ENCODE results near the gene GRPEL2.

GRCh38 chr5:149303210-149303609, 42.1 kb upstream of the GRPEL2 start:
- TF ChIP-seq JUNB (IDR thresholded peaks at IDR 0.05; ENCODE audit: unreplicated experiment) (no peak), POLR2AphosphoS5 (IDR thresholded peaks at IDR 0.05; ENCODE audit: low read depth) (no peak), CTCF (conservative IDR thresholded peaks at IDR 0.05; ENCODE audit: low read depth in 2 of 2) (no peak), EZH2 (IDR thresholded peaks at IDR 0.05; ENCODE audit: low read depth, unreplicated experiment) (no peak)
